Keratinocyte (primary cell): ENCODE results near the gene ARHGAP24. TPM values are rescaled to one million over a fixed set of nuclear protein-coding genes. Genes with fewer than 3 reads are reported as not detected.

ENCODE experiments used
- DNase-seq: peaks from one replicate; pipeline ENCODE4 v3.0.0-alpha.2; 2011; ENCODE audit warnings: low read depth, missing footprints, low spot score
- FAIRE-seq: peaks from 2 replicates; lab custom pipeline; 2011; peaks lifted over from hg19 to GRCh38; lab: Jason Lieb, UNC
- H2AFZ ChIP-seq: 2 replicates; pipeline ENCODE4 v1.6.0; 2012; ENCODE audit warnings: low read length, control low read depth, inconsistent platforms; ENCODE audit not compliant: control insufficient read depth
- H3K27ac ChIP-seq: 2 replicates; pipeline ENCODE4 v1.5.1; 2011; ENCODE audit warnings: low read length; ENCODE audit not compliant: control insufficient read depth, insufficient read depth
- H3K27me3 ChIP-seq: 3 replicates; pipeline ENCODE4 v1.6.0; 2011; ENCODE audit warnings: low read length; ENCODE audit not compliant: control insufficient read depth, insufficient read depth; ENCODE audit errors: extremely low read depth
- H3K36me3 ChIP-seq, 2 experiments: 2 replicates in 1 of 2; 3 replicates in 1 of 2; pipeline ENCODE4 v1.5.1; 2011; ENCODE audit warnings: low read length in 2 of 2, mild to moderate bottlenecking in 1 of 2; ENCODE audit not compliant: control insufficient read depth in 2 of 2, insufficient read depth in 2 of 2; ENCODE audit errors: extremely low read depth in 1 of 2
- H3K4me1 ChIP-seq: 3 replicates; pipeline ENCODE4 v1.5.1; 2011; ENCODE audit warnings: low read length; ENCODE audit not compliant: control insufficient read depth, insufficient read depth; ENCODE audit errors: extremely low read depth
- H3K4me2 ChIP-seq: 3 replicates; pipeline ENCODE4 v1.6.0; 2011; ENCODE audit warnings: low read depth, low read length; ENCODE audit not compliant: control insufficient read depth, insufficient read depth; ENCODE audit errors: extremely low read depth
- H3K4me3 ChIP-seq, 3 experiments: fragments of 200-600 bp in 1 of 3; sonication (generic) in 1 of 3; 2 replicates in 2 of 3; 3 replicates in 1 of 3; pipeline ENCODE4 v1.5.1; 2011 to 2016; ENCODE audit warnings: low read length in 3 of 3, mild to moderate bottlenecking in 3 of 3, control low read depth in 2 of 3, inconsistent platforms in 1 of 3, low read depth in 1 of 3, mixed read lengths in 1 of 3, mixed run types in 1 of 3, moderate library complexity in 1 of 3; ENCODE audit not compliant: control insufficient read depth in 2 of 3, insufficient read depth in 2 of 3; ENCODE audit errors: extremely low read depth in 1 of 3
- H3K79me2 ChIP-seq: 2 replicates; pipeline ENCODE4 v1.6.0; 2012; ENCODE audit warnings: low read length; ENCODE audit not compliant: control insufficient read depth, insufficient read depth
- H3K9ac ChIP-seq: 3 replicates; pipeline ENCODE4 v1.6.0; 2011; ENCODE audit warnings: low read length; ENCODE audit not compliant: control insufficient read depth, insufficient read depth; ENCODE audit errors: extremely low read depth
- H3K9me1 ChIP-seq: 3 replicates; pipeline ENCODE4 v1.6.0; 2011; ENCODE audit warnings: low read length; ENCODE audit not compliant: control insufficient read depth, insufficient read depth; ENCODE audit errors: extremely low read depth
- H3K9me3 ChIP-seq: 2 replicates; pipeline ENCODE4 v1.5.1; 2012; ENCODE audit warnings: low read depth, low read length; ENCODE audit not compliant: control insufficient read depth
- H4K20me1 ChIP-seq: 3 replicates; pipeline ENCODE4 v1.6.0; 2011; ENCODE audit warnings: low read length; ENCODE audit not compliant: control insufficient read depth, insufficient read depth; ENCODE audit errors: extremely low read depth
- EZH2 ChIP-seq: IDR thresholded peaks from one replicate; pipeline ENCODE4 v1.6.1; 2012; ENCODE audit warnings: inconsistent platforms, mild to moderate bottlenecking, low read length, moderate library complexity
- dilution Hi-C: fragments of 300-500 bp; cut with MboI; formaldehyde crosslinking; loops from one replicate; pipeline ENCODE4 v1.7.0; 2020; ENCODE audit warnings: low sequenced_read_pairs; ENCODE audit not compliant: extremely low pct_ligation_motif_present
- polyA plus RNA-seq, 5 experiments: library from polyadenylated mRNA; depleted of rRNA in 3 of 5; stranded (reverse) in 3 of 5; stranded (forward) in 1 of 5; unstranded in 1 of 5; fragments of >200 nt; gene quantifications; 1 replicate in 1 of 5; 2 replicates in 3 of 5; 3 replicates in 1 of 5; pipeline versions ENCODE4 v1.2.1 to v1.2.3, GENCODE V29; 2011 to 2012; ENCODE audit warnings: missing spikeins in 2 of 5, low read depth in 1 of 5, low replicate concordance in 1 of 5
- TF ChIP-seq, protein P1 (sequence below), 3 experiments: IDR thresholded peaks in 1 of 3; conservative IDR thresholded peaks in 1 of 3; optimal IDR thresholded peaks in 1 of 3; 2 replicates in 2 of 3; 3 replicates in 1 of 3; pipeline versions ENCODE3 to v1.5.1; 2011; ENCODE audit warnings: low read length in 3 of 3, mild to moderate bottlenecking in 3 of 3, moderate library complexity in 2 of 3, control low read depth in 1 of 3, inconsistent platforms in 1 of 3; ENCODE audit not compliant: insufficient read depth in 2 of 3; ENCODE audit errors: extremely low read depth in 1 of 3

Gene ARHGAP24
- polyA plus RNA-seq, 1 donor (not counting 4 experiments of a cell fraction or from before 2014, with no cell fraction given) = 0.87 TPM

DNA sequence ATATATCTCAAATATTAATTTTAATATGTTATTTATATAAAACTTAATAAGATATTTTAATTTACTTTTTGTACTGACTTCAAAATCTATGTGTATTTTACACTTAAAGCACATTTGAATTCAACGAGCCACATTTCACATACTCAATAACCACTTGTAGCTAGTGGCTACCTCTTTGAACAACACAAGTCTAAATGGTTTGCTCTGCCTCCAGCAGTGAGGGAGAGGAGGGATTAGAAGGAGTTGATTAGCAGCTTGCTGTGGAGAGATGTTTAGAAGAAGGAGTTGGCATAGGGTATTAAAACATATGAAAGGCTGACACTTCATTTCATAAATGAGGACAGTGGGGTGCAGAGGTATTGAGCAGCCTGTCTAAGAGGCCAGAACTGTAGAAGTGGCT is 124.0 kb downstream of the ARHGAP24 start:
- dilution Hi-C loops = no loop called here
- Histone ChIP-seq H3K4me1 (no peaks in the 10 kb centered on the region), H3K79me2 (no peaks in the 10 kb centered on the region), H2AFZ (no peak overlapping the region), H3K27ac (no peak overlapping the region), H3K4me2 (no peak overlapping the region), H3K36me3 (no peaks in the 10 kb centered on the region), H3K9ac (no peak overlapping the region), H4K20me1 (no peaks in the 10 kb centered on the region), H3K9me1 (no peaks in the 10 kb centered on the region), H3K9me3 (no peaks in the 10 kb centered on the region), H3K4me3 (no peak overlapping the region), H3K27me3 (no peaks in the 10 kb centered on the region)
- DNase-seq (no peak), FAIRE-seq (no peak)
- TF ChIP-seq, protein P1, sequence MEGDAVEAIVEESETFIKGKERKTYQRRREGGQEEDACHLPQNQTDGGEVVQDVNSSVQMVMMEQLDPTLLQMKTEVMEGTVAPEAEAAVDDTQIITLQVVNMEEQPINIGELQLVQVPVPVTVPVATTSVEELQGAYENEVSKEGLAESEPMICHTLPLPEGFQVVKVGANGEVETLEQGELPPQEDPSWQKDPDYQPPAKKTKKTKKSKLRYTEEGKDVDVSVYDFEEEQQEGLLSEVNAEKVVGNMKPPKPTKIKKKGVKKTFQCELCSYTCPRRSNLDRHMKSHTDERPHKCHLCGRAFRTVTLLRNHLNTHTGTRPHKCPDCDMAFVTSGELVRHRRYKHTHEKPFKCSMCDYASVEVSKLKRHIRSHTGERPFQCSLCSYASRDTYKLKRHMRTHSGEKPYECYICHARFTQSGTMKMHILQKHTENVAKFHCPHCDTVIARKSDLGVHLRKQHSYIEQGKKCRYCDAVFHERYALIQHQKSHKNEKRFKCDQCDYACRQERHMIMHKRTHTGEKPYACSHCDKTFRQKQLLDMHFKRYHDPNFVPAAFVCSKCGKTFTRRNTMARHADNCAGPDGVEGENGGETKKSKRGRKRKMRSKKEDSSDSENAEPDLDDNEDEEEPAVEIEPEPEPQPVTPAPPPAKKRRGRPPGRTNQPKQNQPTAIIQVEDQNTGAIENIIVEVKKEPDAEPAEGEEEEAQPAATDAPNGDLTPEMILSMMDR (optimal IDR thresholded peaks at IDR 0.05 in 1 of 3, IDR thresholded peaks at IDR 0.05 in 1 of 3, conservative IDR thresholded peaks at IDR 0.05 in 1 of 3; ENCODE audit: extremely low read depth in 1 of 3, insufficient read depth in 2 of 3, low read length in 3 of 3) = no peak
- TF ChIP-seq EZH2 = no peak

DNA sequence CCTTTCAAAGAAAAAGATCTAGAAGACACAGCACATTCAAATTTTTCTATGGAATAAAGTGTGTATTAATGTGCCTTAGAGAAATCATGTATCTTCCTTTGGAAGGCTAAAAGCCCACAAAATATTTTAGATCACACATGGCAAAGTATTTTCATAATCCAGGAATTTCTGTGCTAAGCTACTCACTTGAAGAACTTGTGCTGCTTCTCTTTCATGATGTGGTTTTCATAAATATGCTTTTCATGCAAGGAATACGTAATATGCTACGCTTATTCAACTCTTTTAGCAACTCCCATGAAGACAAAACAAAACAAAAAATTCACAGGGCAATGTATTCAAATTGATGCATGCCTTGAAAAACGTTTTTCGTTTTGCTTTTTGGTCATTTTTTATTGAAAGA is 125.6 kb downstream of the ARHGAP24 start:
- no peak overlapping the region for H3K4me2 ChIP-seq
- TF ChIP-seq, protein P1 (optimal IDR thresholded peaks at IDR 0.05 in 1 of 3, IDR thresholded peaks at IDR 0.05 in 1 of 3, conservative IDR thresholded peaks at IDR 0.05 in 1 of 3; ENCODE audit: extremely low read depth in 1 of 3, insufficient read depth in 2 of 3, low read length in 3 of 3) = no peak
- TF ChIP-seq EZH2 = no peak
- FAIRE-seq (no peak), DNase-seq (no peak)
- dilution Hi-C loops = no loop called here
- H3K4me1 ChIP-seq = no peaks in the 10 kb centered on the region
- no peaks in the 10 kb centered on the region for H3K9me3 ChIP-seq
- H3K79me2 ChIP-seq = no peaks in the 10 kb centered on the region
- no peak overlapping the region for H3K9ac ChIP-seq
- H4K20me1 ChIP-seq = no peaks in the 10 kb centered on the region
- no peaks in the 10 kb centered on the region for H3K36me3 ChIP-seq
- H3K4me3 ChIP-seq = no peak overlapping the region
- no peaks in the 10 kb centered on the region for H3K27me3 ChIP-seq
- H2AFZ ChIP-seq = no peak overlapping the region
- H3K9me1 ChIP-seq = no peaks in the 10 kb centered on the region
- no peak overlapping the region for H3K27ac ChIP-seq
